K562 (cell line): Measurements from ENCODE around the gene ALG1. TPM values are rescaled to one million over a fixed set of nuclear protein-coding genes. Genes with fewer than 3 reads are reported as not detected.
A peak's percentile ranks its signal among the peaks of the same experiment; 100 is the strongest.

Experiments used
- ATAC-seq: fragments of 200-7000 bp; cut with Tn5 transposase; 3 replicates; pipeline ENCODE4 v1.9.1; 2020; ENCODE audit warnings: moderate library complexity
- BruUV-seq: library from RNA; stranded (reverse); fragments of 400-500 nt; replicated peaks from 2 replicates; lab custom pipeline; 2021; lab: Mats Ljungman, UMichigan
- CTCF ChIA-PET: fragments of 300-600 bp; formaldehyde crosslinking; extraction: SDS; loops from one replicate; lab custom pipeline; 2021; ENCODE audit warnings: low intra/inter-chr PET ratio; lab: Yijun Ruan, JAX
- POLR2A ChIA-PET: fragments of 300-600, 350-650 bp; sonication (Branson Sonifier 250); formaldehyde crosslinking; extraction: SDS; loops from one replicate; lab custom pipeline; 2021; ENCODE audit warnings: antibody characterized with exemption, inconsistent platforms; lab: Yijun Ruan, JAX
- DNase-seq, 4 experiments: peaks; one replicate each; pipeline versions ENCODE4 v3.0.0 to v3.0.0-alpha.2; 2011 to 2018; ENCODE audit warnings: low spot score in 3 of 4, mixed read lengths in 3 of 4; ENCODE audit errors: extremely low read depth in 1 of 4
- FAIRE-seq: peaks from 2 replicates; lab custom pipeline; 2011; peaks lifted over from hg19 to GRCh38; lab: Jason Lieb, UNC
- H2AFZ ChIP-seq: 2 replicates; pipeline ENCODE4 v1.6.0; 2011; ENCODE audit warnings: low read depth, low read length, control low read depth, inconsistent platforms
- H3K27ac ChIP-seq: fragments of 200-600 bp; 3 replicates; pipeline ENCODE4 v1.8.0; 2011; ENCODE audit warnings: low read depth, mild to moderate bottlenecking, control low read depth, inconsistent platforms, low read length, moderate library complexity, mixed read lengths; ENCODE audit errors: extremely low read depth
- H3K27me3 ChIP-seq, 2 experiments: fragments of 300-600 bp in 1 of 2; 2 replicates in 1 of 2; 3 replicates in 1 of 2; pipeline versions ENCODE4 v1.6.0 to v1.8.0; 2011; ENCODE audit warnings: inconsistent platforms in 2 of 2, low read length in 2 of 2, mild to moderate bottlenecking in 1 of 2, mixed read lengths in 1 of 2, moderate library complexity in 1 of 2; ENCODE audit not compliant: control insufficient read depth in 2 of 2, insufficient read depth in 2 of 2
- H3K36me3 ChIP-seq: fragments of 300-600 bp; 3 replicates; pipeline ENCODE4 v1.8.0; 2011; ENCODE audit warnings: mild to moderate bottlenecking, low read length, inconsistent platforms; ENCODE audit not compliant: control insufficient read depth, insufficient read depth
- H3K4me1 ChIP-seq, 2 experiments: fragments of 200-600 bp in 1 of 2; replicated peaks in 1 of 2; 2 replicates in 1 of 2; 3 replicates in 1 of 2; pipeline versions ENCODE4 v1.5.1 to v1.8.0; 2011; ENCODE audit warnings: inconsistent platforms in 2 of 2, low read length in 2 of 2, mild to moderate bottlenecking in 1 of 2, mixed read lengths in 1 of 2, moderate library complexity in 1 of 2; ENCODE audit not compliant: control insufficient read depth in 2 of 2, insufficient read depth in 2 of 2
- H3K4me2 ChIP-seq: 2 replicates; pipeline ENCODE4 v1.6.1; 2011; ENCODE audit warnings: low read length, control low read depth, inconsistent platforms, mixed read lengths; ENCODE audit not compliant: insufficient read depth
- H3K4me3 ChIP-seq: fragments of 200-600 bp; sonication (generic), shearing (Covaris generic); 2 replicates; pipeline ENCODE4 v1.5.1; 2016; ENCODE audit warnings: control low read depth, inconsistent platforms
- H3K79me2 ChIP-seq: fragments of 200-600 bp; 3 replicates; pipeline ENCODE4 v1.8.0; 2011; ENCODE audit warnings: low read length, inconsistent platforms; ENCODE audit not compliant: control insufficient read depth, insufficient read depth
- H3K9ac ChIP-seq, 2 experiments: 2 replicates each; pipeline versions ENCODE4 v1.6.0 to v1.6.1; 2011; ENCODE audit warnings: low read depth in 2 of 2, low read length in 2 of 2, control low read depth in 1 of 2, inconsistent platforms in 1 of 2, mild to moderate bottlenecking in 1 of 2, mixed read lengths in 1 of 2; ENCODE audit not compliant: insufficient read depth in 1 of 2
- H3K9me1 ChIP-seq: one replicate; pipeline ENCODE4 v1.6.0; 2011; ENCODE audit warnings: inconsistent platforms, mild to moderate bottlenecking, low read length, moderate library complexity; ENCODE audit not compliant: control insufficient read depth, insufficient read depth
- H3K9me3 ChIP-seq: replicated peaks from 2 replicates; pipeline ENCODE4 v1.5.1; 2011; ENCODE audit warnings: low read depth, low read length, inconsistent platforms; ENCODE audit not compliant: control insufficient read depth, insufficient read depth
- H4K20me1 ChIP-seq: replicated peaks from 2 replicates; pipeline ENCODE4 v1.6.1; 2011; ENCODE audit warnings: low read length, inconsistent platforms, mixed read lengths; ENCODE audit not compliant: control insufficient read depth, insufficient read depth
- DMBX1 ChIP-seq: fragments of 250-450 bp; sonication (Bioruptor Pico); IDR thresholded peaks from 2 replicates; pipeline ENCODE4 v1.8.0; 2022; ENCODE audit warnings: inconsistent platforms, mild to moderate bottlenecking, moderate library complexity, borderline replicate concordance
- POLR2AphosphoS2 ChIP-seq: IDR thresholded peaks from 2 replicates; pipeline ENCODE4 v1.6.1; 2012; ENCODE audit warnings: low read length, improper control_type of control experiment
- PTBP1 ChIP-seq: fragments of 200-400 bp; formaldehyde crosslinking; IDR thresholded peaks from 2 replicates; pipeline ENCODE4 v1.6.1; 2017; ENCODE audit warnings: low read depth, low read length
- PURB ChIP-seq: sonication (generic); formaldehyde crosslinking; IDR thresholded peaks from 2 replicates; pipeline ENCODE4 v1.9.0; 2021; ENCODE audit warnings: low read depth, mild to moderate bottlenecking, missing genetic modification reagents
- RAD51 ChIP-seq: fragments of 450-650 bp; IDR thresholded peaks from 2 replicates; pipeline ENCODE4 v1.7.1; 2016; ENCODE audit warnings: low read depth, mild to moderate bottlenecking, borderline replicate concordance
- SMAD4 ChIP-seq: fragments of 250-450 bp; sonication (Bioruptor Pico); conservative IDR thresholded peaks from 2 replicates; pipeline ENCODE4 v1.8.0; 2021; ENCODE audit warnings: inconsistent platforms, mild to moderate bottlenecking, moderate library complexity
- TOE1 ChIP-seq, 2 experiments: fragments of 450-650 bp in 1 of 2; sonication (generic) in 1 of 2; formaldehyde crosslinking in 1 of 2; IDR thresholded peaks; 2 replicates each; pipeline versions ENCODE4 v1.7.1 to v1.8.0; 2016 to 2022; ENCODE audit warnings: borderline replicate concordance in 2 of 2, mild to moderate bottlenecking in 2 of 2, antibody characterized with exemption in 1 of 2, inconsistent platforms in 1 of 2, low read depth in 1 of 2, missing genetic modification reagents in 1 of 2, moderate library complexity in 1 of 2
- ZFX ChIP-seq: sonication (generic); formaldehyde crosslinking; IDR thresholded peaks from 2 replicates; pipeline ENCODE4 v1.8.0; 2022; ENCODE audit warnings: mild to moderate bottlenecking, missing genetic modification reagents, moderate library complexity
- WGBS: fragments of 100-300 bp; shearing (Covaris generic); methylation state at CpG from one replicate; pipeline ENCODE4 v1.1.6; 2016; ENCODE audit warnings: low coverage, mixed read lengths; ENCODE audit not compliant: insufficient coverage; ENCODE audit errors: missing lambda C conversion rate; 5-methylcytosine and 5-hydroxymethylcytosine counted together
- in situ Hi-C: fragments of 300-500 bp; cut with MboI; formaldehyde crosslinking; loops from 4 replicates; pipeline ENCODE4 v1.15.0; 2018; ENCODE audit warnings: inconsistent platforms, mixed read lengths
- intact Hi-C: fragments of 100-400 bp; cut with micrococcal nuclease; formaldehyde crosslinking; loops from 2 replicates; pipeline ENCODE4 v1.14.2; 2022
- polyA plus RNA-seq, 8 experiments: library from polyadenylated mRNA; depleted of rRNA in 4 of 8; stranded (reverse) in 5 of 8; unstranded in 3 of 8; fragments of >200 nt; fragmentation: Nextera tagmentation in 2 of 8; fragmentation: Illumina TruSeq in 1 of 8; extraction: Ambion mirVana in 2 of 8; extraction: Trizol in 1 of 8; gene quantifications; 2 replicates each; pipeline versions ENCODE4 v1.2.1 to v1.2.3, GENCODE V29; 2011 to 2014; ENCODE audit warnings: inconsistent platforms in 1 of 8, missing spikeins in 1 of 8
- total RNA-seq, 7 experiments: library from RNA; depleted of rRNA in 6 of 7; stranded (reverse); fragments of >200 nt in 6 of 7; fragmentation: Illumina TruSeq in 2 of 7; extraction: Trizol in 2 of 7; gene quantifications; 2 replicates each; pipeline versions ENCODE4 v1.2.1 to v1.2.3, GENCODE V29; 2011 to 2021; ENCODE audit warnings: low replicate concordance in 1 of 7
- TF ChIP-seq, protein P1 (sequence below): fragments of 450-650 bp; formaldehyde crosslinking; IDR thresholded peaks from 2 replicates; pipeline ENCODE4 v1.4.0; 2020; ENCODE audit warnings: mild to moderate bottlenecking, mixed read lengths

Gene ALG1
- total and polyA plus RNA-seq, 9 of the 15 experiments (the other 6 are each of a cell fraction or from before 2014, with no cell fraction given), result 1.1 to 26.4 (median 18.3) TPM

- Histone ChIP-seq H3K36me3 (no peaks in the 10 kb centered on the region), H3K9ac (no peak overlapping the region), H4K20me1 (0 out of 2 replicates have a peak, but pooled peaks cover 4% of the 10 kb centered on the region), H3K79me2 (no peaks in the 10 kb centered on the region), H3K27ac (no peak overlapping the region), H3K4me3 (no peak overlapping the region), H3K27me3 (peaks cover 35 to 51% of the 10 kb centered on the region in 2 experiments; a peak in 4 of 5 replicates), H2AFZ (no peak overlapping the region), H3K4me2 (no peak overlapping the region), H3K4me1 (peaks cover 0 to 6% of the 10 kb centered on the region in 2 experiments; a peak in 3 of 5 replicates), H3K9me3 (peaks cover 5% of the 10 kb centered on the region; the same call in 1 of the 2 replicates), H3K9me1 (no peaks in the 10 kb centered on the region)
- FAIRE-seq (no peak), ATAC-seq (no peak), DNase-seq (peak in 1 of 4 experiments; percentile 0)
- CTCF ChIA-PET, result no interaction called here
- POLR2A ChIA-PET, result interaction anchor here (0.6 kb wide), 1 partner anchor 298 kb away, joined by 4 read pairs; no protein-coding TSS in a partner anchor
- TF ChIP-seq PURB (CRISPR knock-in tag), result no peak
- TF ChIP-seq PTBP1, result no peak
- TF ChIP-seq SMAD4 (CRISPR knock-in tag), result no peak
- no TSS peak for BruUV-seq
- in situ Hi-C loops, result no loop called here
- intact Hi-C loops, result no loop called here
- WGBS, result 1% methylated on average over 6 of the region's 6 CpGs
These were observed 5.1 kb upstream of the ALG1 start for GRCh38 chr16:5066511-5066910.

GRCh38 chr16:5069048-5069447, 2.6 kb upstream of the ALG1 start:
- 8% methylated on average over 9 of the region's 9 CpGs for WGBS
- Histone ChIP-seq H3K27me3 (peaks cover 23 to 29% of the 10 kb centered on the region in 2 experiments; a peak in 4 of 5 replicates), H3K9me3 (peaks cover 5% of the 10 kb centered on the region; the same call in 1 of the 2 replicates), H4K20me1 (no peaks in the 10 kb centered on the region), H3K4me2 (no peak overlapping the region), H3K9me1 (no peaks in the 10 kb centered on the region), H3K79me2 (peaks cover 16% of the 10 kb centered on the region), H2AFZ (no peak overlapping the region), H3K9ac (no peak overlapping the region), H3K4me3 (no peak overlapping the region), H3K36me3 (0 out of 3 replicates have a peak, but pooled peaks cover 3% of the 10 kb centered on the region), H3K4me1 (peaks cover 6 to 11% of the 10 kb centered on the region in 2 experiments; a peak in 4 of 5 replicates), H3K27ac (no peak overlapping the region)
- TF ChIP-seq DMBX1 (no peak), ZFX (CRISPR knock-in tag) (no peak), RAD51 (peak; percentile 66), TOE1 (IDR thresholded peaks at IDR 0.05; ENCODE audit: borderline replicate concordance) (peak; percentile 27; the same call in 1 of the 2 replicates), TOE1 (CRISPR knock-in tag; IDR thresholded peaks at IDR 0.05; ENCODE audit: borderline replicate concordance, low read depth) (no peak), POLR2AphosphoS2 (no peak)
- TF ChIP-seq, protein P1, sequence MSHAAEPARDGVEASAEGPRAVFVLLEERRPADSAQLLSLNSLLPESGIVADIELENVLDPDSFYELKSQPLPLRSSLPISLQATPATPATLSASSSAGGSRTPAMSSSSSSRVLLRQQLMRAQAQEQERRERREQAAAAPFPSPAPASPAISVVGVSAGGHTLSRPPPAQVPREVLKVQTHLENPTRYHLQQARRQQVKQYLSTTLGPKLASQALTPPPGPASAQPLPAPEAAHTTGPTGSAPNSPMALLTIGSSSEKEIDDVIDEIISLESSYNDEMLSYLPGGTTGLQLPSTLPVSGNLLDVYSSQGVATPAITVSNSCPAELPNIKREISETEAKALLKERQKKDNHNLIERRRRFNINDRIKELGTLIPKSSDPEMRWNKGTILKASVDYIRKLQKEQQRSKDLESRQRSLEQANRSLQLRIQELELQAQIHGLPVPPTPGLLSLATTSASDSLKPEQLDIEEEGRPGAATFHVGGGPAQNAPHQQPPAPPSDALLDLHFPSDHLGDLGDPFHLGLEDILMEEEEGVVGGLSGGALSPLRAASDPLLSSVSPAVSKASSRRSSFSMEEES (CRISPR knock-in tag), result peak; percentile 86
- DNase-seq, result no peak
- CTCF ChIA-PET, result no interaction called here
- intact Hi-C loops (no loop called here), in situ Hi-C loops (no loop called here)
- no peak for FAIRE-seq
- ATAC-seq, result no peak
- POLR2A ChIA-PET, result no interaction called here
- no TSS peak for BruUV-seq
